ENCODE data around the gene RASEF.
"Not testable (repeated sequence)": the region's sequence is repeated elsewhere in the genome, so short reads cannot be mapped to it uniquely, and the experiment has no call there.

RASEF gene

GRCh38 chr9:83062651-83063527 is at the start of gene RASEF:
TSS of gene RASEF (minus strand) at chr9:83063142. CDS start at chr9:83062867, 275 bp downstream.
- no peak for DNase-seq

- DNase-seq = no peak
Observed at GRCh38 chr9:83111169-83111568, 48.2 kb upstream of the RASEF start.

GRCh38 chr9:83109296-83109695 is 46.4 kb upstream of the RASEF start:
- DNase-seq = no peak

GRCh38 chr9:83108208-83108607 is 45.3 kb upstream of the RASEF start:
- DNase-seq = no peak

GRCh38 chr9:83106772-83107171 is 43.8 kb upstream of the RASEF start:
- no peak for DNase-seq

GRCh38 chr9:83106263-83106662 is 43.3 kb upstream of the RASEF start:
- no peak for DNase-seq

GRCh38 chr9:83097633-83098032 is 34.7 kb upstream of the RASEF start:
- no peak for DNase-seq

- not testable (repeated sequence) for DNase-seq
Observed at GRCh38 chr9:83093311-83093710, 30.4 kb upstream of the RASEF start.

- no peak for DNase-seq
Observed at GRCh38 chr9:83081846-83082245, 18.9 kb upstream of the RASEF start.

- no peak for DNase-seq
Observed at GRCh38 chr9:83081010-83081409, 18.1 kb upstream of the RASEF start.

GRCh38 chr9:83075932-83076331 is 13.0 kb upstream of the RASEF start:
- DNase-seq = not testable (repeated sequence)

- DNase-seq = not testable (repeated sequence)
Observed at GRCh38 chr9:83072498-83072897, 9.6 kb upstream of the RASEF start.

- DNase-seq = no peak
Observed at GRCh38 chr9:83071626-83072025, 8.7 kb upstream of the RASEF start.

- no peak for DNase-seq
Observed at GRCh38 chr9:83070261-83070660, 7.3 kb upstream of the RASEF start.

- DNase-seq = no peak
Observed at GRCh38 chr9:83069651-83070050, 6.7 kb upstream of the RASEF start.

- DNase-seq = no peak
Observed at GRCh38 chr9:83068414-83068813, 5.5 kb upstream of the RASEF start.

- DNase-seq = no peak
Observed at GRCh38 chr9:83067579-83067978, 4.6 kb upstream of the RASEF start.

- no peak for DNase-seq
Observed at GRCh38 chr9:83066771-83067170, 3.8 kb upstream of the RASEF start.

- no peak for DNase-seq
Observed at GRCh38 chr9:83065233-83065632, 2.3 kb upstream of the RASEF start.

- no peak for DNase-seq
Observed at GRCh38 chr9:83061990-83062650, 822 bp downstream of the RASEF start.

- no peak for DNase-seq
Observed at GRCh38 chr9:83061036-83061435, 1.9 kb downstream of the RASEF start.

- no peak for DNase-seq
Observed at GRCh38 chr9:83060556-83060955, 2.4 kb downstream of the RASEF start.

- no peak for DNase-seq
Observed at GRCh38 chr9:83059417-83059816, 3.5 kb downstream of the RASEF start.

- DNase-seq = no peak
Observed at GRCh38 chr9:83056911-83057310, 6.0 kb downstream of the RASEF start.
